GM19239 (cell line): ENCODE data around the gene CSNK1A1L.
"Not testable (repeated sequence)": the region's sequence is repeated elsewhere in the genome, so short reads cannot be mapped to it uniquely, and the experiment has no call there.

Experiments
- DNase-seq: peaks from one replicate; pipeline ENCODE4 v3.0.0; 2011; ENCODE audit warnings: low spot score; ENCODE audit not compliant: insufficient read length
- FAIRE-seq: peaks from 2 replicates; lab custom pipeline; 2011; peaks lifted over from hg19 to GRCh38; lab: Jason Lieb, UNC

Gene CSNK1A1L

GRCh38 chr13:37067874-37068273 lies 37.6 kb downstream of the CSNK1A1L start:
- FAIRE-seq (no peak), DNase-seq (no peak)

- FAIRE-seq, result no peak
- no peak for DNase-seq
Observed at GRCh38 chr13:37065890-37066526, 39.5 kb downstream of the CSNK1A1L start.

GRCh38 chr13:37059848-37060192 lies 45.6 kb downstream of the CSNK1A1L start:
- DNase-seq, result no peak
- FAIRE-seq, result no peak

- FAIRE-seq (peak; percentile 91), DNase-seq (peak; percentile 60)
Observed at GRCh38 chr13:37058910-37059847, 46.3 kb downstream of the CSNK1A1L start, which contains the start of gene SUPT20H. SUPT20H (minus strand) TSS chr13:37059688; CDS start chr13:37051490, 8,198 bp downstream.

- not testable (repeated sequence) for FAIRE-seq
Observed at GRCh38 chr13:37056228-37056627, 49.2 kb downstream of the CSNK1A1L start.

More at GRCh38 chr13:37056228-37056627, 49.2 kb downstream of the CSNK1A1L start:
- DNase-seq, result not testable (repeated sequence)
